Measurements from ENCODE around the gene USP13.

USP13 gene, protein sequence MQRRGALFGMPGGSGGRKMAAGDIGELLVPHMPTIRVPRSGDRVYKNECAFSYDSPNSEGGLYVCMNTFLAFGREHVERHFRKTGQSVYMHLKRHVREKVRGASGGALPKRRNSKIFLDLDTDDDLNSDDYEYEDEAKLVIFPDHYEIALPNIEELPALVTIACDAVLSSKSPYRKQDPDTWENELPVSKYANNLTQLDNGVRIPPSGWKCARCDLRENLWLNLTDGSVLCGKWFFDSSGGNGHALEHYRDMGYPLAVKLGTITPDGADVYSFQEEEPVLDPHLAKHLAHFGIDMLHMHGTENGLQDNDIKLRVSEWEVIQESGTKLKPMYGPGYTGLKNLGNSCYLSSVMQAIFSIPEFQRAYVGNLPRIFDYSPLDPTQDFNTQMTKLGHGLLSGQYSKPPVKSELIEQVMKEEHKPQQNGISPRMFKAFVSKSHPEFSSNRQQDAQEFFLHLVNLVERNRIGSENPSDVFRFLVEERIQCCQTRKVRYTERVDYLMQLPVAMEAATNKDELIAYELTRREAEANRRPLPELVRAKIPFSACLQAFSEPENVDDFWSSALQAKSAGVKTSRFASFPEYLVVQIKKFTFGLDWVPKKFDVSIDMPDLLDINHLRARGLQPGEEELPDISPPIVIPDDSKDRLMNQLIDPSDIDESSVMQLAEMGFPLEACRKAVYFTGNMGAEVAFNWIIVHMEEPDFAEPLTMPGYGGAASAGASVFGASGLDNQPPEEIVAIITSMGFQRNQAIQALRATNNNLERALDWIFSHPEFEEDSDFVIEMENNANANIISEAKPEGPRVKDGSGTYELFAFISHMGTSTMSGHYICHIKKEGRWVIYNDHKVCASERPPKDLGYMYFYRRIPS

DNA sequence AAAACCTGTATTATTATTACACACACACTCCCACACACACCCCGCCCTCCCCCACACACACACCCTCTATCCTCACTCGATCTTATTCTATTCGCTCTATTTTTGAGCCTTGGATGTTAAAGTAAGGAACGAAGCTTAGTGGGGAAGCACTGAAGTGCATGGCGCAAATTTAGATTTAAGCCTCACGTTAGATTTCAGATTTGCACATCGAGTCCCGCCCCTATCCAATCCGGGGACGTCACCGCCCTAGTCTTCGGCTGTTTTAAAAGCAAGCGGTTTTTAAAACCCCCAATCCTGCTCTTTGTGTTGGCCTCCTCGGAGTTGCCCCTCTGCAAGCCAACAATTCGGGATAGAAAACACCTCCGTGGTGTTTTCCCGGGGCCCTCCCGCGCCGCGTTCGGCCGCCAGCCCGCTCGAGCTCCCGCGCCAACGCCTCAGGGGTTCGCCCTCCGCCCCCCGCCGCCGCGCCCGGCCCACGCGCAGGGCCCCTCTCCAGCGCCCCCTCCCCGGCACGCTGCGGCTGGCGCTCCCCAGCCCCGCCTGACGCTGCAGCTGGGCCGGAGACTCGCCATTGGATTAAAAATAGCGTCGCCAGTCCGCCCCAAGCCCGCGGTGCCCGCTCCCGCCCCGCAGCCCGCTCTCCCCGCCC is at the start of gene USP13:
Gene USP13, plus strand, starts transcription at position 594 of the 649 bp plus-strand sequence. CDS start 186 bp downstream, outside the sequence.
- TF ChIP-seq, protein P1, sequence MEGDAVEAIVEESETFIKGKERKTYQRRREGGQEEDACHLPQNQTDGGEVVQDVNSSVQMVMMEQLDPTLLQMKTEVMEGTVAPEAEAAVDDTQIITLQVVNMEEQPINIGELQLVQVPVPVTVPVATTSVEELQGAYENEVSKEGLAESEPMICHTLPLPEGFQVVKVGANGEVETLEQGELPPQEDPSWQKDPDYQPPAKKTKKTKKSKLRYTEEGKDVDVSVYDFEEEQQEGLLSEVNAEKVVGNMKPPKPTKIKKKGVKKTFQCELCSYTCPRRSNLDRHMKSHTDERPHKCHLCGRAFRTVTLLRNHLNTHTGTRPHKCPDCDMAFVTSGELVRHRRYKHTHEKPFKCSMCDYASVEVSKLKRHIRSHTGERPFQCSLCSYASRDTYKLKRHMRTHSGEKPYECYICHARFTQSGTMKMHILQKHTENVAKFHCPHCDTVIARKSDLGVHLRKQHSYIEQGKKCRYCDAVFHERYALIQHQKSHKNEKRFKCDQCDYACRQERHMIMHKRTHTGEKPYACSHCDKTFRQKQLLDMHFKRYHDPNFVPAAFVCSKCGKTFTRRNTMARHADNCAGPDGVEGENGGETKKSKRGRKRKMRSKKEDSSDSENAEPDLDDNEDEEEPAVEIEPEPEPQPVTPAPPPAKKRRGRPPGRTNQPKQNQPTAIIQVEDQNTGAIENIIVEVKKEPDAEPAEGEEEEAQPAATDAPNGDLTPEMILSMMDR (IDR thresholded peaks at IDR 0.05; ENCODE audit: insufficient read depth, missing control alignments), result peak; percentile 4
- FAIRE-seq (no peak), DNase-seq (ENCODE audit: insufficient read length, low spot score) (peak; percentile 50)

DNA sequence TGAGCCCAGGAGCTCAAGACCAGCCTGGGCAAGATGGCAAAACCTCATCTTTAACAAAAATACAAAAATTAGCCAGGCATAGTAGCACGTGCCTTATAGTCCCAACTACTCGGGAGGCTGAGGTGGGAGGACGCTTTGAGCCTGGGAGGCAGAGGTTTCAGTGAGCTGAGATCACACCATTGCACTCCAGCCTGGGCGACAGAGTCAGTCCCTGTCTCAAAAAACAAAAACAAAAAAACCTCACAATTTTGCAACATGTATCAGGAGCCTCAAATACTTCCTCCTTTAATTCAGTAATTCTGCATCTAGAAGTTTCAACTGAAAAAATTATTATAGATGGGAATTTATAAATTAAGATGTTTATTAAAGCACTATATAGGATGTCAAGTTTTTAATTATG is 49.5 kb upstream of the USP13 start:
- FAIRE-seq (no peak), DNase-seq (ENCODE audit: insufficient read length, low spot score) (no peak)
- TF ChIP-seq, protein P1 (IDR thresholded peaks at IDR 0.05; ENCODE audit: insufficient read depth, missing control alignments), result no peak

DNA sequence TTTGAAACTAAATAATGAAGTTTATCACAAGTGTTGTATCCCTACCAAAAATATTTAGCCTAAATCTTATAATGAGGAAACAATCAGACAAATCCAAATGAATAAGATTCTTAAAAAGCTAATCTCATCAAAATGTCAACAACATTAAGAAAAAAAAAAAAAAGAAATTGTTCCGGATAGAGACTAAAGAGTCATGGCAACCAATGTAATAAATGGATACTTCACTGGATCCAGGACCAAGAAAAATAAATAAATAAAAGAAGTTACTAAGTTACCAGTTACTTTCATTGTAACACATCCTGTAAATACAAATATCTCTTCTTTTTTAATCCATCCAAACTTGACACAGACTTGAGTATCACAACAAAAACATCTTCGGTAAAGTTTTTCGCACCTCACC is 49.0 kb upstream of the USP13 start:
- TF ChIP-seq, protein P1 (IDR thresholded peaks at IDR 0.05; ENCODE audit: insufficient read depth, missing control alignments), result no peak
- FAIRE-seq (no peak), DNase-seq (ENCODE audit: insufficient read length, low spot score) (no peak)

DNA sequence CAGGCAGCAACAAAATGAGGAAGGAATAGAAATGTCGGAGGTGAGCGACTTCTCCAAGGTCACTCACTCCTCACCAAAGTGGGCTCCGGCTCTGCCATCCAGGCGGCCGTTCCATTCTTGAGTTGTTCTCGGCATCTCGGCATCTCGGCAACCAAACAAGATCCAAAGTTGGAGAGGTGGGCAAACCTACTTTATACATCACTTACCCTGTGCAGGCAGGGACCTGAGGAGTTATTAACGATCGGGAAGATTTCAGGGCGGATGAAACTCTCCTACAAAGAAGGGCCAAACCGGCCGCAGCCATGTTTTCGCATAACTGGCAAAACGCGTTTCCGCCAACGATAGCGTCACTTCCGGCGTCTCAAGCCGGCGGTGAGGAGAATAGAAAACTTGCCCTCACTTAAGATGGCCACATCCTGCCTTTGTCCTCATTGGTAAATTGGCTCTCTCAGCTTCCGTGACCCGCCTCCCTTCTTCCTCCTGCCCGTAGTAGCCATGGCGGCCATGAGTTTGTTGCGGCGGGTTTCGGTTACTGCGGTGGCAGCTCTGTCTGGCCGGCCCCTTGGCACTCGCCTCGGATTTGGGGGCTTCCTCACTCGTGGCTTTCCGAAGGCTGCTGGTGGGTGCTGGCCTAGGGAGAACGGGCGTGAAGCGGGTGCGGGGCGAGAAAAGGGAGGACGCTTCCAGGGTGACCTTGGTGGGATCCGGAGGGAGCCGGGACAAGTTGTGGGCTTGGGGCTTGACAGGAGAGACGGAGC is 48.3 kb upstream of the USP13 start, which contains the start of the genes MRPL47 and NDUFB5:
Gene MRPL47, minus strand, starts transcription at position 318 of the 758 bp plus-strand sequence. Its CDS starts 14 bp downstream, at position 304.
Gene NDUFB5, plus strand, starts transcription at position 474 of the 758 bp plus-strand sequence. Its CDS starts 22 bp downstream, at position 496.
- DNase-seq (ENCODE audit: insufficient read length, low spot score) (peak; percentile 58), FAIRE-seq (peak; percentile 32)
- TF ChIP-seq, protein P1 (IDR thresholded peaks at IDR 0.05; ENCODE audit: insufficient read depth, missing control alignments), result no peak

DNA sequence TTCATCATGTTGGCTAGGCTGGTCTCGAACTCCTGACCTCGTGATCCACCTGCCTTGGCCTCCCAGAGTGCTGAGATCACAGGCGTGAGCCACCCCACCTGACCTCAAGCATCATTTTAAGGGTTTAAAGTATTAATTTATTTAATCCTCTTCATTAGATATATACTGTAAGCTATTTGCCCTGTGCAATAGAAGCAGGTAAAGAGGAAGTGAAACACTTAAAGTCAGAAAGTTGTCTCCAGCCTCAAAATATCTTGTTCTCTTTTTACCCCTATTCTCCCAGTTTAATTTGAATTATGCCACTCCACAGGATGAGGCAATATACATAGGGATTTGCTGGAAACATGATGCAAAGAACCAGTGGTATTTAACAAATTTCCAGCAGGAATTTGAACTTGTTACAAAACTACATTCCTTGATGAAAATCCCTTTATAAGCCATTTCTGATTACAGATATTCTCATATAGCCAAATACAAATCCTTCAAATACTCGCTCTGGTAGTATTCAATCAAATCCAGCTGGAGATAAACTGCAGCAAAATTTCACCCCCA is 46.2 kb upstream of the USP13 start:
- no peak for FAIRE-seq
- DNase-seq (ENCODE audit: insufficient read length, low spot score), result no peak
- TF ChIP-seq, protein P1 (IDR thresholded peaks at IDR 0.05; ENCODE audit: insufficient read depth, missing control alignments), result no peak
